ENCODE results near the gene ARHGAP33. TPM values are rescaled to one million over a fixed set of nuclear protein-coding genes. Genes with fewer than 3 reads are reported as not detected.

ARHGAP33 gene
- total and polyA plus RNA-seq, 4 donors = 13.6 to 183 (median 92.5) TPM

- no peak for DNase-seq (ENCODE audit: low read depth in 4 of 6, low spot score in 6 of 6)
- Histone ChIP-seq H3K36me3 (ENCODE audit: control insufficient read depth, insufficient read depth, low read length) (peaks cover 100% of the 10 kb centered on the region), H3K4me1 (ENCODE audit: control insufficient read depth, insufficient read depth, low read length) (no peaks in the 10 kb centered on the region), H3K9me3 (ENCODE audit: control insufficient read depth, insufficient read depth, low read length) (no peaks in the 10 kb centered on the region), H3K4me3 (ENCODE audit: low read depth, low read length) (no peak overlapping the region), H3K27ac (ENCODE audit: low read depth, low read length) (no peak overlapping the region), H3K27me3 (ENCODE audit: control insufficient read depth, insufficient read depth, low read length) (no peaks in the 10 kb centered on the region)
- 67% methylated on average over 4 of the region's 10 CpGs for WGBS (ENCODE audit: insufficient coverage)
These were observed 9.9 kb downstream of the ARHGAP33 start for GRCh38 chr19:35785339-35785627.

DNA sequence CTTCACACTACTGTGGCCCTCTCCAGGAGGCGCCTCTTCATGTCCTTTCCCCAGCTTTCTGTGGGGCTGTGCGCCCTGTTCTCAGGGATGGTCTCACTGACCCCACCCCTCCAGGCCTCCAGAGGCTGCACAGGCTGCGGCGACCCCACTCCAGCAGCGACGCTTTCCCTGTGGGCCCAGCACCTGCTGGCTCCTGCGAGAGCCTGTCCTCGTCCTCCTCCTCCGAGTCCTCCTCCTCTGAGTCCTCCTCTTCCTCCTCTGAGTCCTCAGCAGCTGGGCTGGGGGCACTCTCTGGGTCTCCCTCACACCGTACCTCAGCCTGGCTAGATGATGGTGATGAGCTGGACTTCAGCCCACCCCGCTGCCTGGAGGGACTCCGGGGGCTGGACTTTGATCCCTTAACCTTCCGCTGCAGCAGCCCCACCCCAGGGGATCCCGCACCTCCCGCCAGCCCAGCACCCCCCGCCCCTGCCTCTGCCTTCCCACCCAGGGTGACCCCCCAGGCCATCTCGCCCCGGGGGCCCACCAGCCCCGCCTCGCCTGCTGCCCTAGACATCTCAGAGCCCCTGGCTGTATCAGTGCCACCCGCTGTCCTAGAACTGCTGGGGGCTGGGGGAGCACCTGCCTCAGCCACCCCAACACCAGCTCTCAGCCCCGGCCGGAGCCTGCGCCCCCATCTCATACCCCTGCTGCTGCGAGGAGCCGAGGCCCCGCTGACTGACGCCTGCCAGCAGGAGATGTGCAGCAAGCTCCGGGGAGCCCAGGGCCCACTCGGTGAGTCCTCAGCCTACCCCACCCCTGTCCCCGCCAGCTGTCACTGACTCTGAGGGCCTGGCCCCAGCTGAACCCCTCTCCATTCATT, 11.2 kb downstream of the ARHGAP33 start:
- peaks cover 97% of the 10 kb centered on the region for H3K36me3 ChIP-seq (ENCODE audit: control insufficient read depth, insufficient read depth, low read length)
- WGBS (ENCODE audit: insufficient coverage) = 87% methylated on average over 26 of the region's 31 CpGs
- H3K4me3 ChIP-seq (ENCODE audit: low read depth, low read length) = no peak overlapping the region
- H3K27ac ChIP-seq (ENCODE audit: low read depth, low read length) = no peak overlapping the region
- H3K4me1 ChIP-seq (ENCODE audit: control insufficient read depth, insufficient read depth, low read length) = no peaks in the 10 kb centered on the region
- no peak for DNase-seq (ENCODE audit: low read depth in 4 of 6, low spot score in 6 of 6)
- no peaks in the 10 kb centered on the region for H3K27me3 ChIP-seq (ENCODE audit: control insufficient read depth, insufficient read depth, low read length)
- H3K9me3 ChIP-seq (ENCODE audit: control insufficient read depth, insufficient read depth, low read length) = no peaks in the 10 kb centered on the region

GRCh38 chr19:35787227-35787799, 11.9 kb downstream of the ARHGAP33 start:
- Histone ChIP-seq H3K27ac (ENCODE audit: low read depth, low read length) (no peak overlapping the region), H3K36me3 (ENCODE audit: control insufficient read depth, insufficient read depth, low read length) (peaks cover 89% of the 10 kb centered on the region), H3K4me1 (ENCODE audit: control insufficient read depth, insufficient read depth, low read length) (no peaks in the 10 kb centered on the region), H3K27me3 (ENCODE audit: control insufficient read depth, insufficient read depth, low read length) (no peaks in the 10 kb centered on the region), H3K9me3 (ENCODE audit: control insufficient read depth, insufficient read depth, low read length) (no peaks in the 10 kb centered on the region), H3K4me3 (ENCODE audit: low read depth, low read length) (no peak overlapping the region)
- peak in 1 of 6 donors; percentile 0 for DNase-seq (ENCODE audit: low read depth in 4 of 6, low spot score in 6 of 6)
- WGBS (ENCODE audit: insufficient coverage) = 93% methylated on average over 14 of the region's 15 CpGs

GRCh38 chr19:35788205-35788960, 13.0 kb downstream of the ARHGAP33 start:
- Histone ChIP-seq H3K36me3 (ENCODE audit: control insufficient read depth, insufficient read depth, low read length) (peaks cover 79% of the 10 kb centered on the region), H3K27ac (ENCODE audit: low read depth, low read length) (no peak overlapping the region), H3K9me3 (ENCODE audit: control insufficient read depth, insufficient read depth, low read length) (no peaks in the 10 kb centered on the region), H3K4me3 (ENCODE audit: low read depth, low read length) (no peak overlapping the region), H3K4me1 (ENCODE audit: control insufficient read depth, insufficient read depth, low read length) (no peaks in the 10 kb centered on the region), H3K27me3 (ENCODE audit: control insufficient read depth, insufficient read depth, low read length) (no peaks in the 10 kb centered on the region)
- DNase-seq (ENCODE audit: low read depth in 4 of 6, low spot score in 6 of 6) = peak in 1 of 6 donors; percentile 1
- 70% methylated on average over 2 of the region's 12 CpGs for WGBS (ENCODE audit: insufficient coverage)

DNA sequence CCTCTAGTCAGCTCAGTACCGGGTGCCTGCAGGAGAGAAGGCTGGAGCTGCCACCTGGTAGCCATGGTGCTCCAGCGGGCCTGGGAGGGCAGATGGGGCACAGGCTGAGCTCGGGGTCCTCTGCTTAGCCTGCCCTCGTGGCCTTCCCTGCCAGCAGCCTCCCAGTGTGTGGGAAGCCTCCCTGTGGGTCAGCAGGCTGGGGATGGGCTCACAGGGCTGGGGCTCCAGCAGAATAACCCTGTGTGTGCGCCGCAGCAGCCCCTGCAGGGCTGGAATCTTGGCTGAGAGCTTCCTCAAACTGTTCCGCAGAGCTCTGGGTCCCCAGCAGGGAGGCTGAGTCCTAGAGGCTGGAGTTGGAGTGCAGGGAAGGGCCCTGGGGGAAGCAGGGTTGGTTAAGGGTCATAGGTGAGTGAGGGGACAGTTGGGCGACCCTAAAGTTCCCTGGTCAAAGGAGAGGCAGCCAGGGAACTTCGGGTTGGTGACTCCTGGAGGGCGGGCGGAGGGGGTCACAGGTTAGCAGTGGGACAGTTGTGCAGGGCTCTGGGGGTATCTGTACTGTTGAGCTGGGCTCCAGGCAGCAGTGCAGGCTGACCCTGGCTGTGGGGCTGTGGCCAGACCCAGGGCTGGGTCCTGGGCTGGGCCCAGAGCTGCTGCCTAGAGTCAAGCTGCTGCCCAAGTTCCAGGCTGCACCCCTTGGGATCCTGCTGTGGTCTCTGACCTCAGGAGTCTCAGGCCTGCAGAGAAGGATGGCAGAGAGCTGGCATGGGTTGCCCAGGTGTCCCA, 14.0 kb downstream of the ARHGAP33 start:
- Histone ChIP-seq H3K27ac (ENCODE audit: low read depth, low read length) (no peak overlapping the region), H3K9me3 (ENCODE audit: control insufficient read depth, insufficient read depth, low read length) (no peaks in the 10 kb centered on the region), H3K4me1 (ENCODE audit: control insufficient read depth, insufficient read depth, low read length) (no peaks in the 10 kb centered on the region), H3K36me3 (ENCODE audit: control insufficient read depth, insufficient read depth, low read length) (peaks cover 69% of the 10 kb centered on the region), H3K27me3 (ENCODE audit: control insufficient read depth, insufficient read depth, low read length) (no peaks in the 10 kb centered on the region), H3K4me3 (ENCODE audit: low read depth, low read length) (no peak overlapping the region)
- WGBS (ENCODE audit: insufficient coverage) = 76% methylated on average over 11 of the region's 11 CpGs
- peak in 1 of 6 donors; percentile 7 for DNase-seq (ENCODE audit: low read depth in 4 of 6, low spot score in 6 of 6)

- no peaks in the 10 kb centered on the region for H3K9me3 ChIP-seq (ENCODE audit: control insufficient read depth, insufficient read depth, low read length)
- H3K36me3 ChIP-seq (ENCODE audit: control insufficient read depth, insufficient read depth, low read length) = peaks cover 60% of the 10 kb centered on the region
- H3K4me3 ChIP-seq (ENCODE audit: low read depth, low read length) = no peak overlapping the region
- H3K27me3 ChIP-seq (ENCODE audit: control insufficient read depth, insufficient read depth, low read length) = no peaks in the 10 kb centered on the region
- no peak overlapping the region for H3K27ac ChIP-seq (ENCODE audit: low read depth, low read length)
- WGBS (ENCODE audit: insufficient coverage) = 91% methylated on average over 18 of the region's 19 CpGs
- peak in 1 of 6 donors; percentile 1 for DNase-seq (ENCODE audit: low read depth in 4 of 6, low spot score in 6 of 6)
- H3K4me1 ChIP-seq (ENCODE audit: control insufficient read depth, insufficient read depth, low read length) = no peaks in the 10 kb centered on the region
These were observed 14.9 kb downstream of the ARHGAP33 start for GRCh38 chr19:35789978-35790944.

- no peaks in the 10 kb centered on the region for H3K4me1 ChIP-seq (ENCODE audit: control insufficient read depth, insufficient read depth, low read length)
- no peaks in the 10 kb centered on the region for H3K9me3 ChIP-seq (ENCODE audit: control insufficient read depth, insufficient read depth, low read length)
- no peaks in the 10 kb centered on the region for H3K27me3 ChIP-seq (ENCODE audit: control insufficient read depth, insufficient read depth, low read length)
- peaks cover 51% of the 10 kb centered on the region for H3K36me3 ChIP-seq (ENCODE audit: control insufficient read depth, insufficient read depth, low read length)
- no peak overlapping the region for H3K27ac ChIP-seq (ENCODE audit: low read depth, low read length)
- 63% methylated on average over 20 of the region's 20 CpGs for WGBS (ENCODE audit: insufficient coverage)
- H3K4me3 ChIP-seq (ENCODE audit: low read depth, low read length) = no peak overlapping the region
- DNase-seq (ENCODE audit: low read depth in 4 of 6, low spot score in 6 of 6) = peak in 1 of 6 donors; percentile 4
These were observed 15.8 kb downstream of the ARHGAP33 start for GRCh38 chr19:35790981-35791813.

DNA sequence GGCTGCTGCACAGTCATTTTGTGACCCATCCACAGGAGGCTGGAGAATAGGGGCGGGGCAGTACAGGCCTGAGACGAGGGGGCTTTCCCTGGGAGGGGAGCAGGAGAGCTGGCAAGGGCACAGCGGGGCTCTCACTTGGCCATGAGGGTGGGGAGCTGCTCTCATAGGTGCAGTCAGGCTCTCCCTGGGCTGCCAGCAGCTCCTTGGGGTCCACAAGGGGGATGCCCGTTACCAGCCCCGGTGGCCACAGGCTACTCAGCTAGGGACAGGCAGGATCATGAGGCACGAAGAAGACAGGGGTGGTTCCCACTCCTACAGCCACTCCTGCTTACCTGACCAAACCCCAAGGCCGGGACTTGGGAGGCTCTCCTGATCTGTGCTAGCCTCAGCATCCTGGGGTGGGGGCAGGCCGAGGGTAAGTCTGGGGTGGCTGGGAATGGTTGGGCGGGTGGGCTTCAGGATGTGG, 16.5 kb downstream of the ARHGAP33 start:
- Histone ChIP-seq H3K27ac (ENCODE audit: low read depth, low read length) (no peak overlapping the region), H3K27me3 (ENCODE audit: control insufficient read depth, insufficient read depth, low read length) (peaks cover 3% of the 10 kb centered on the region), H3K4me3 (ENCODE audit: low read depth, low read length) (no peak overlapping the region), H3K36me3 (ENCODE audit: control insufficient read depth, insufficient read depth, low read length) (peaks cover 44% of the 10 kb centered on the region), H3K9me3 (ENCODE audit: control insufficient read depth, insufficient read depth, low read length) (no peaks in the 10 kb centered on the region), H3K4me1 (ENCODE audit: control insufficient read depth, insufficient read depth, low read length) (peaks cover 3% of the 10 kb centered on the region)
- 84% methylated on average over 9 of the region's 9 CpGs for WGBS (ENCODE audit: insufficient coverage)
- no peak for DNase-seq (ENCODE audit: low read depth in 4 of 6, low spot score in 6 of 6)
